OCI-LY7 (cell line): ENCODE results near the gene RADIL.

ENCODE experiments used
- CTCF ChIP-seq: fragments of 200-600 bp; sonication (generic); conservative IDR thresholded peaks from 2 replicates; pipeline ENCODE4 v1.5.1; 2014; ENCODE audit warnings: mild to moderate bottlenecking, antibody characterized with exemption, low read length, moderate library complexity, mixed read lengths
- EZH2phosphoT487 ChIP-seq: fragments of 200-600 bp; sonication (generic); IDR thresholded peaks from 2 replicates; pipeline ENCODE4 v1.6.1; 2018; ENCODE audit warnings: low read depth, borderline replicate concordance, mild to moderate bottlenecking, mixed run types, antibody characterized with exemption, low read length, moderate library complexity, mixed read lengths

GRCh38 chr7:4760952-4761351 lies 122.6 kb downstream of the RADIL start:
- TF ChIP-seq CTCF: no peak
- TF ChIP-seq EZH2phosphoT487: no peak
